HG03571 (cell line): Measurements from ENCODE around the gene MYO3B.

ENCODE experiments used
- ATAC-seq: cut with Tn5 transposase; IDR thresholded peaks from one replicate; pipeline ENCODE4 v1.9.1; 2021; ENCODE audit not compliant: unreplicated experiment

The MYO3B gene

GRCh38 chr2:170361090-170361936 is 183.4 kb downstream of the MYO3B start:
- no peak for ATAC-seq

DNA sequence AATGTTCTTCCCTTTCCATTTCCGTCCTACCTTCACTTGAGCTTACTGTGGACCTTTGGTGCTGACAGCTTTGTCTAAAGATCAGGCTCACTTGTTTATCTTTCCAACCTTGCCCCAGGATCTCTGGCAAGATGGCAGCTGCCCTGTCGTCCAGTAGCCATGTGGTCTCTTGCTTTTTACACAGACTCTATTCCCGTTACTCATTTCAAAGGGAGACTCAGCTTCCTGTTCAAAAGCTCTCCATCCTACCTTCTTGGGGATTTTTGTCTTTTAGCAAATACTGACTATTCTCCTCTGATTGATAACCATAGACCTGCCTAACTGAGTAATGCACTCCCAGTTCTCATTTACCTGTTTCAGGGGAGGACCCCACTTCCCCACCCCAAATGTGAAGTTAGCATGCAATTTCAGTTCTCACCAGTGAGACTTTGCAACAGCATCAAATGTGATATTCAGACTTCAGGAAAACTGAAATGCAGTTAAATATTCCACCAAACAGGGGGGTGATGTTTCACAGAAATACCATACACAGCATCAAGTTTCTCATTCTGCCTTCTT is 184.4 kb downstream of the MYO3B start:
- no peak for ATAC-seq

DNA sequence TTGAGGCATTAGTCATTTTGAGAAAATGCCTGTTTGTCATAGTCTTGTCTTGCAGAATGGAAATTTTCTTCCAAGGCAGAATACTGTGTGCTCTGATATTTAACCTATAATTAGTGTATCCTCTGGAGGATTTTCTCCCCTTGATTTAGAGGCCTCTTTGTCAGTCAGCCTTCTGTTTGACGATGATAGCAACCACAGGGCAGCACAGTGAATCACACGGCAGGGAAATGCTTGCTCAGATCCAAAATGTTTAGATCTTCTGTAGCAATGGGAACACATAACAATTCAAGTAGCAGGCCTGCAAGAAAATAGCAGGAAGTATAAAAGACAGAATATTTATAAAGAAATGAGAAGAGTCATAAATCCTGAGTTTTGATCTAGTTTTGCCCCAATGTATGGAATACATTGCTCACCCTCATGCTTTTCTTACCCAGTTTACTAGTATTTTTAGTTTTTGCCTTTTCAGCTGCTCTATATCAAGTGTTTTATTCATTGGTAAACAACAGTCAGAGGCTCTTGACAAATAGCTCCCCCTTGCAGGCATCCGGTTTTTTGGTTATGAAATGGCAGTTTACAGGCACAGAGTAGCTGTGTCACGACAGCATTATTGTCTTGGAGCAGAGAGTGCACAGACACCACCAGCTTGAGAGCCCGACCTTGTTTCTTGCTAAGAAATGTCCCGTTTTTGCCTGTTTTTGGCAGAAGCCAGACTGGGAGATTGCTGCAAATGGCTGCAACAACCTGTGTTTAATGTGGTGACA is 185.1 kb downstream of the MYO3B start:
- no peak for ATAC-seq

DNA sequence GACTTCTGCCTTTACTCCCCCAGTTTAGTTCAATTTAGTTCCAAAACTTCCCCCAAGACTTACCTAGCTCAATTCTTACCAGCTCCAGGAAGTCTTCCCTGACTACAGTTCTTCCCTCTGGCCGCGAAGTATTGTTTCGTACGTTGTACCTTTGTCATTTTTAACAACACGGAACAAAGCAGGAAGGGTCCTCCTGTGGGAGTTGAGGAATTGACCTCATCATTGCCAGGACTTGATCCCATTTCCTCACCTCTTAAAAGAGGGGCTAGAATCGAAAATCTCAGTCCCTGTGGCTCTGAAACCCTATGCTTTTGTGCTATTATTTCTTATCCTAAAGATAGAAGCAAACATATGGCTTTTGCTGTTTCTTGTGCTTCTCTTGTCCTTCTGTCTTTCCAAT is 187.1 kb downstream of the MYO3B start:
- ATAC-seq: no peak

DNA sequence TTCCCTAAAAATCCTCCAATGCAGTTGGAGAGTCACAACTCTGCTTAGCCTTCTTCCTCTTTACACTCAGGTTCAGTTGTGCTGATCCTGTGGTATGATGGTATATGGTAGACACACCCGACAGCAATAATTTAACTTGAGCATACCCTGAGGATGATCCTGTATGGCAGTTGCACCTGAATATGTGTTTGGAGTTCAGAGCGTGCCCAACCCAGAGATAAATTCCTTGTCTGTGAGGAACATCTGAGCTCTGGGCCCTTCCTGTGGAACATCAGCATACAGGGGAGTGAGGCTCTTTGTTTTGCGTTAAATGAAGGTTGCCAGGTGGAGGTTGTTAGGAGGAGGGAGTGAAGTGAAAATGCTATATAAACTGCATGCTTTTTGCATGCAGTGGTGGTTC is 187.7 kb downstream of the MYO3B start:
- no peak for ATAC-seq

- no peak for ATAC-seq
These were observed 190.4 kb downstream of the MYO3B start for GRCh38 chr2:170368370-170368769.

- no peak for ATAC-seq
These were observed 191.3 kb downstream of the MYO3B start for GRCh38 chr2:170369228-170369627.

GRCh38 chr2:170369894-170370293 is 191.9 kb downstream of the MYO3B start:
- ATAC-seq: no peak

GRCh38 chr2:170371231-170371998 is 193.5 kb downstream of the MYO3B start:
- no peak for ATAC-seq

DNA sequence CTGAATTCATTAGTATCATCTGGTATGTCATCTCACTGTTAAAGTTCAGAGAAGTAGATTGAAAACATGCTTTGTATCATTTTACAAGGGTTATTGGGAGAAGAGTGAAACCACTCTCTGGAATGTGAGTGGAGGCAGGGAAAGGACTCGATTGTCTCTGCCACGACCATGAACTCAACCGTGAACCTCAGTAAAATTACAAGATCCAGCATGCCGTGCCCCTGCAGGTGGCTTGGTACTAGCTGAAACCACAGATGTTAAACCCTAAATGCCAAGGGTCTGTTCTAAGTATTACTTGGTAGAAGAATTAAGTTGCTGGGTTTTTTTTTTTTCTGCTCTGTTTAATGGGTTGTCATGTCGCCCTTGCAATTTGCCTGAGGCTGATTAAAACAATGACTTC is 197.2 kb downstream of the MYO3B start:
- no peak for ATAC-seq

GRCh38 chr2:170377500-170378207 is 199.7 kb downstream of the MYO3B start:
- ATAC-seq: no peak

DNA sequence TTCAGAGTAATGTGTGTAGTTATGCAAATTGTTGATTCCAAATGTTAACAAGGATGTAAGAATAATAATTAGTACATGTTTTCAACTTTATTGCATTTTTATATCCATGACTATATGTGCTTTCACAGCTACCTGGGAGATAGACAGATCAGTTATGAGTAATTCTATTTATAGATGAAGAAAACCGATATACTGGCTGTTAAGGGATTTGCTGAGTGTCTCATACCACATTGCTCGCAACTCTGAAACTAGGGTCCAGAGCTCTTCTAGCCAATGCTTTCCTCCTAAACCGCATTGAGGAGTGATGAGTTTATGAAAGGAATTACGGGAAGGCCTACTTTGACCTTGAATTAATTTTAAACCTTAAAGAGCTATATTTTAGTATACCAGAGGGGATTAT is 202.3 kb downstream of the MYO3B start:
- no peak for ATAC-seq

- no peak for ATAC-seq
These were observed 203.7 kb downstream of the MYO3B start for GRCh38 chr2:170381678-170382077.

DNA sequence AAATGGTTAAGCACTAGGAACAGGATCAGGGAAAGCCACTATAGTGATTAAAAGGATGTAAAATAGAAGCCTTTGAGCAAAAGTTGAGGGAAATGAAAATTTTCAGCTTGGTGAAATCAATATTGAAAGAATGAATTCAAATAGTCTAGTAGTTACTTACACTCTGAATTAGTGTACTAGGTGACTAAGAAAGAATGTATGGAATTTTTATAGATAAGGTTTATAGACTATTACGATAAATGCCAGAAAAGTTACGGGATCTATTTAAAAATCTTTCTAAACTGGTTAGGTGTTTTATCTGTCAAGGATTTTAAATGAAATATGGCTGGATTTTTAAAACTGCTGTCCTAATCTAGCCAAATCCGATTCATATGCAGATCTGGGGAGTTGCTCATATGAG is 208.6 kb downstream of the MYO3B start:
- no peak for ATAC-seq

DNA sequence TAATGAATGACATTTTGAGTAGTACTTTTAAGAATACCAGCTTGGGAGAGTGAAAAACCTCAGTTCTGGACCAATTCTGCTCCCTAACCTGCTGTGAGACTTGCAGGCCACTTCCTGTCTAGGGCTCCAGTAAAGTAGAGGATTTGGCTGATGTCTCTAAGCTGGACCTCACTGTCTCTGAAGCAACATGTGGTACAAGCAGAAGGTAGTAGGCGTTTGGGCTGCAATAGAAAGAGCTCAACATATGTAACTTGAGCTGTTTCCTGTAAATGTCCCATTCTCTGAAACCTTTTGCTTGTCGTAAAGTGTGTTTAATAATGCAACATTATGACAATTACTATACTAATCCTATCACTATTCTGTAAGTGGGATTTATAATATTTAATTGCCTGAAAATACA is 213.1 kb downstream of the MYO3B start:
- ATAC-seq: no peak

DNA sequence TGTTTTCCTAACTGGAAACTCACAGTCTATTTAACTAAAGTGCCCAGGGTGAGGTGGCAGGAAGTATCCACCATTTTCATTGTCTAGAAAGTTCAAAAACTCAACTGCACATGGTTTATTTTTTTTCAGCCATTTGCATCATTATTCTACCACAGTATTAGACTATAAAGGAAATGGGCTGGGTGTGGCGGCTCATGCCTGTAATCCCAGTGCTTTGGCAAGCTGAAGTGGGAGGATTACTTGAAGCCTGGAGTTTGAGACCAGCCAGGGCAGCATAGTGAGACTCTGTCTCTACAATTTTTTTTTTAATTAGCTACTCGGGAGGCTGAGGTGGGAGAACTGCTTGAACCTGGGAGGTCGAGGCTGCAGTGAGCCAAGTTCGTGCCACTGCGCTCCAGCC is 213.8 kb downstream of the MYO3B start:
- no peak for ATAC-seq

DNA sequence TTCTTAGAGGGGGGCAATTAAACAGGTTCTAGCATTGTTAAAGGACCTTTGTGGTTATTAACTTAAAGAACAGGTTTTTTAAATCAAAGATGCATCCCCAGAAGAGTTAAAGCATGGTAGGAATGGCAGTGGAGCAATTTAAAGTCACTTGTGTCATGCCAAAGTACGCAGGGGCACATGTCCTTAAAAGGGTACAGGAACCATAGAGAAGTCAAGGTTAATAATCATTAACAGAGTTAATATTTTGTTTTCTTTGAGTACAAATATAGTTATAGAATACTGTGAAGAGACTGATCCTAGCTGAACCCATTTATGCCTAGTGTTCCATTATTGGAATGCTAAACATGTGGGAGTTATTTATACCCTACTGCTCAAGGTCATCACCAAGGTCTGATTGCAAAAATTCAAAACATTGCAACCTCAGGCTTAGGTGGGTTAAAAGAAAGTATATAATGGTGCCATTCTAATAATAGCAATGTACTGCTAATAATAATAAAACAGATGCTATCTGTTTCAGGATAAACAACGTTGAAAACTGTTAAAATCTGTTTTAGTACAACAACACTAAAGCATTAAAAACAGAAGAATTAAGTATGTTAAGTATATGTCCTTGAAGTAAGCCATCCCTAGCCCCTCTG is 216.0 kb downstream of the MYO3B start:
- no peak for ATAC-seq

DNA sequence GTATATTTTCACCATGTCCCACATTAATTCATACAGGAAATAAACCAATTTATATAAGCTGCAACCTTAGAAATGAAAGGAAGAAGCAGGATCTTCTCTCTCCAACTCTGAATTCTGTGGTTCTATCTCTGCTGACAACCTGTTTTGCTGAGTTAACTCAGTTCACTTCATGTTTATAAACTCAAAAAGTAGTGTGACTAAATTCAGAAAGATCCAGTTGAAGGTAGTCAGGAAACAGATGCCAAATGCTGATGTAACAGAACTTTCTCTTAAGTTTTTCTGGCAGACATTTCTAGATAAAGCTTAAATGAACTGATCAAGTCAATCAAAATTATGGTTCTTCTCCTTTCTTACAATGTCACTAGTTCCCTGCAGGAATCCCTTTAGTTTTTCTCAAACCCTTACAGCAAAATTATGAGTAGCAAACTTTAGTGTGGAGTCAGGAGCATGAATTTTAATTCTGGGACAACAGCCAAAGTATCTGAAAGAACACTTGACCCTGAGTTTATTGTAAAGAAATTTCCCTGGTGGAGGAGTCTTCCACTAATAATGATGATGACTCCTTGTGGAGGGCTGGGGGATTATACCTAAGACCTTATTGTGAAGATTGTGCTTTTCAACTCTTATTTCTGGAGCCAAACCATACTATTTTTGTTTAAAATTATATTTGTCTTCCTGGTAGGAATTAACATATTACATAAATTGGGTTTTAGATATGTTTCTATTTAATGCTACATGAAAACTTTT is 216.9 kb downstream of the MYO3B start:
- ATAC-seq: no peak

DNA sequence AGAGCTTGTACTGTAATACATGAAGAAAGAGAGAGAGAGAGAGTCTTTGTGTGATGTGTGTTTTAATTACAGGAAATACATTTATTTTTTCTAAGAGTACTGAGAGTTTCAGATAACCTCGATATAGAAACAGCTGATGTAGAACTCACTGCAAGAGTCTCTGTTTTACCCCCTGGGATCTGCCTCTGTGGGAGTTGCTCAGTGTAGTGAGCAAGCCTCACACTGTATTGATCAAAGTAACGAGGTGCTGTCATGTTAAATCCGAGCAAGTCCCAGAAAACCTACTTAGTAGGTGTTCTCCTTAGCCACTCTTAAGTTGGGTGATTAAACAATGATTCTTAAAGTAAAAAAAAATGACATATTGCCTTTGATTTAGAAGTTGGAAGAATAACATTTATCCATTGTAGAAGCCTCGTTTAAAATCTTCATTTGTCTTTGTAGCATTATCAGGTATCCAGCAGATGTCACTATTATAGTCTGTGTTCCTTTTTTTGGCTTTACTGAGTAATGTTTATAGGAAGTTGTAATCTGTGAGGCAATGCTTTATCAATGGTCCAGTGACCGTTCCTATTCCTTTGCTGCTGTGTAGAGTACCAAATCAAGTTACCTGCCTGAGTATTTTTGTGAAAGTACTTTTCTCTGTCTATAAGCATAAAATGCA is 219.0 kb downstream of the MYO3B start:
- ATAC-seq: no peak
